Parathyroid adenoma (tissue), 2 donors: ENCODE results near the gene CRTC2.

Experiments used
- H2AFZ ChIP-seq: fragments of 300-600 bp; sonication (generic); one replicate; pipeline ENCODE4 v1.7.0; 2017; ENCODE audit warnings: antibody characterized with exemption, mild to moderate bottlenecking
- H3K27ac ChIP-seq: fragments of 300-600 bp; sonication (generic); one replicate; pipeline ENCODE4 v1.7.0; 2017
- H3K27me3 ChIP-seq: fragments of 300-600 bp; sonication (generic); one replicate; pipeline ENCODE4 v1.7.0; 2017; ENCODE audit warnings: low read length; ENCODE audit not compliant: control insufficient read depth, insufficient read depth
- H3K36me3 ChIP-seq: fragments of 300-600 bp; sonication (generic); one replicate; pipeline ENCODE4 v1.7.0; 2017; ENCODE audit warnings: low read length; ENCODE audit not compliant: control insufficient read depth, insufficient read depth
- H3K4me1 ChIP-seq: fragments of 300-600 bp; sonication (generic); one replicate; pipeline ENCODE4 v1.7.0; 2017; ENCODE audit warnings: control low read depth
- H3K4me2 ChIP-seq: fragments of 300-600 bp; sonication (generic); one replicate; pipeline ENCODE4 v1.7.0; 2017; ENCODE audit warnings: low read length
- H3K4me3 ChIP-seq: fragments of 300-600 bp; sonication (generic); one replicate; pipeline ENCODE4 v1.7.0; 2017; ENCODE audit warnings: low read depth, low read length
- H3K79me2 ChIP-seq: fragments of 300-600 bp; sonication (generic); one replicate; pipeline ENCODE4 v1.7.0; 2017; ENCODE audit warnings: control low read depth
- H3K9ac ChIP-seq: fragments of 300-600 bp; sonication (generic); one replicate; pipeline ENCODE4 v1.7.0; 2017; ENCODE audit warnings: mild to moderate bottlenecking
- H3K9me3 ChIP-seq: fragments of 300-600 bp; sonication (generic); one replicate; pipeline ENCODE4 v1.7.0; 2017; ENCODE audit warnings: low read length; ENCODE audit not compliant: control insufficient read depth
- TF ChIP-seq, protein P1 (sequence below): fragments of 300-600 bp; sonication (generic); IDR thresholded peaks from one replicate; pipeline ENCODE4 v1.7.0; 2017; ENCODE audit warnings: antibody characterized with exemption, mild to moderate bottlenecking
- donor health status: primary hyperparathyroidism.

Gene CRTC2

GRCh38 chr1:153899509-153899908, 58.9 kb downstream of the CRTC2 start:
- Histone ChIP-seq H3K79me2 (peaks cover 23% of the 10 kb centered on the region), H3K36me3 (no peaks in the 10 kb centered on the region), H3K4me2 (no peak overlapping the region), H3K4me3 (no peak overlapping the region), H3K9ac (no peak overlapping the region), H3K27ac (no peak overlapping the region), H2AFZ (no peak overlapping the region), H3K9me3 (no peaks in the 10 kb centered on the region), H3K4me1 (no peaks in the 10 kb centered on the region), H3K27me3 (no peaks in the 10 kb centered on the region)
- TF ChIP-seq, protein P1, sequence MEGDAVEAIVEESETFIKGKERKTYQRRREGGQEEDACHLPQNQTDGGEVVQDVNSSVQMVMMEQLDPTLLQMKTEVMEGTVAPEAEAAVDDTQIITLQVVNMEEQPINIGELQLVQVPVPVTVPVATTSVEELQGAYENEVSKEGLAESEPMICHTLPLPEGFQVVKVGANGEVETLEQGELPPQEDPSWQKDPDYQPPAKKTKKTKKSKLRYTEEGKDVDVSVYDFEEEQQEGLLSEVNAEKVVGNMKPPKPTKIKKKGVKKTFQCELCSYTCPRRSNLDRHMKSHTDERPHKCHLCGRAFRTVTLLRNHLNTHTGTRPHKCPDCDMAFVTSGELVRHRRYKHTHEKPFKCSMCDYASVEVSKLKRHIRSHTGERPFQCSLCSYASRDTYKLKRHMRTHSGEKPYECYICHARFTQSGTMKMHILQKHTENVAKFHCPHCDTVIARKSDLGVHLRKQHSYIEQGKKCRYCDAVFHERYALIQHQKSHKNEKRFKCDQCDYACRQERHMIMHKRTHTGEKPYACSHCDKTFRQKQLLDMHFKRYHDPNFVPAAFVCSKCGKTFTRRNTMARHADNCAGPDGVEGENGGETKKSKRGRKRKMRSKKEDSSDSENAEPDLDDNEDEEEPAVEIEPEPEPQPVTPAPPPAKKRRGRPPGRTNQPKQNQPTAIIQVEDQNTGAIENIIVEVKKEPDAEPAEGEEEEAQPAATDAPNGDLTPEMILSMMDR: no peak
